ENCODE results near the gene RXRB.

RXRB gene

GRCh38 chr6:33167374-33168283, 32.8 kb downstream of the RXRB start:
- no peak overlapping the region for H3K27ac Mint-ChIP-seq

GRCh38 chr6:33166811-33167210, 33.7 kb downstream of the RXRB start:
- Mint-ChIP-seq H3K4me1 (peaks cover 11% of the 10 kb centered on the region), H3K27ac (no peak overlapping the region), H3K9me3 (no peaks in the 10 kb centered on the region), H3K4me3 (no peak overlapping the region), H3K27me3 (peaks cover 7% of the 10 kb centered on the region)
- no peak for DNase-seq
- ATAC-seq = no peak

More at GRCh38 chr6:33167374-33168283, 32.8 kb downstream of the RXRB start:
- H3K27me3 Mint-ChIP-seq = peaks cover 7% of the 10 kb centered on the region
- ATAC-seq (no peak), DNase-seq (no peak)
- H3K4me1 Mint-ChIP-seq = peaks cover 4% of the 10 kb centered on the region
- no peaks in the 10 kb centered on the region for H3K9me3 Mint-ChIP-seq
- no peak overlapping the region for H3K4me3 Mint-ChIP-seq

- DNase-seq (no peak), ATAC-seq (no peak)
- Mint-ChIP-seq H3K9me3 (no peaks in the 10 kb centered on the region), H3K27ac (no peak overlapping the region), H3K4me1 (peaks cover 15% of the 10 kb centered on the region), H3K27me3 (peaks cover 7% of the 10 kb centered on the region), H3K4me3 (no peak overlapping the region)
Measured at GRCh38 chr6:33166363-33166762, 34.1 kb downstream of the RXRB start.

- no peaks in the 10 kb centered on the region for H3K9me3 Mint-ChIP-seq
- H3K27ac Mint-ChIP-seq = no peak overlapping the region
- H3K4me3 Mint-ChIP-seq = no peak overlapping the region
- peaks cover 21% of the 10 kb centered on the region for H3K4me1 Mint-ChIP-seq
- peaks cover 7% of the 10 kb centered on the region for H3K27me3 Mint-ChIP-seq
- no peak for DNase-seq
- ATAC-seq = no peak
Measured at GRCh38 chr6:33165581-33166258, 34.7 kb downstream of the RXRB start.

GRCh38 chr6:33164665-33165373, 35.6 kb downstream of the RXRB start:
- no peak for ATAC-seq
- H3K9me3 Mint-ChIP-seq = no peaks in the 10 kb centered on the region
- H3K27ac Mint-ChIP-seq = no peak overlapping the region
- DNase-seq = no peak
- H3K4me3 Mint-ChIP-seq = no peak overlapping the region
- H3K4me1 Mint-ChIP-seq = peaks cover 21% of the 10 kb centered on the region
- peaks cover 7% of the 10 kb centered on the region for H3K27me3 Mint-ChIP-seq

GRCh38 chr6:33164176-33164575, 36.3 kb downstream of the RXRB start:
- Mint-ChIP-seq H3K27me3 (peaks cover 7% of the 10 kb centered on the region), H3K9me3 (no peaks in the 10 kb centered on the region), H3K4me1 (peaks cover 21% of the 10 kb centered on the region), H3K27ac (peak overlapping the region; percentile 36 to 56), H3K4me3 (no peak overlapping the region)
- ATAC-seq = no peak
- DNase-seq = no peak

GRCh38 chr6:33163540-33163939, 36.9 kb downstream of the RXRB start:
- ATAC-seq = no peak
- Mint-ChIP-seq H3K27ac (no peak overlapping the region), H3K27me3 (peaks cover 7% of the 10 kb centered on the region), H3K9me3 (no peaks in the 10 kb centered on the region), H3K4me1 (peaks cover 21% of the 10 kb centered on the region), H3K4me3 (no peak overlapping the region)
- no peak for DNase-seq

- Mint-ChIP-seq H3K4me3 (peak overlapping the region; percentile 89 to 93), H3K9me3 (no peaks in the 10 kb centered on the region), H3K27ac (peak overlapping the region; percentile 93 to 95), H3K4me1 (peaks cover 21% of the 10 kb centered on the region), H3K27me3 (peaks cover 7% of the 10 kb centered on the region)
- ATAC-seq (peak; percentile 93), DNase-seq (peak; percentile 86 to 87)
Measured at GRCh38 chr6:33161354-33162331, 38.8 kb downstream of the RXRB start.

GRCh38 chr6:33160728-33161344, 39.6 kb downstream of the RXRB start:
- Mint-ChIP-seq H3K27ac (peak overlapping the region in 1 of 2 donors; percentile 93), H3K4me1 (peaks cover 21% of the 10 kb centered on the region), H3K4me3 (peak overlapping the region; percentile 89 to 93), H3K9me3 (no peaks in the 10 kb centered on the region), H3K27me3 (peaks cover 7% of the 10 kb centered on the region)
- no peak for ATAC-seq
- no peak for DNase-seq

GRCh38 chr6:33160096-33160495, 40.4 kb downstream of the RXRB start:
- ATAC-seq (no peak), DNase-seq (no peak)
- Mint-ChIP-seq H3K27me3 (peaks cover 7% of the 10 kb centered on the region), H3K4me3 (no peak overlapping the region), H3K4me1 (peaks cover 21% of the 10 kb centered on the region), H3K9me3 (no peaks in the 10 kb centered on the region), H3K27ac (no peak overlapping the region)

GRCh38 chr6:33156964-33157363, 43.5 kb downstream of the RXRB start:
- ATAC-seq (no peak), DNase-seq (no peak)
- Mint-ChIP-seq H3K27me3 (no peaks in the 10 kb centered on the region), H3K4me3 (no peak overlapping the region), H3K4me1 (peaks cover 12% of the 10 kb centered on the region), H3K9me3 (peaks cover 1 to 7% of the 10 kb centered on the region in 2 donors), H3K27ac (no peak overlapping the region)

GRCh38 chr6:33156561-33156960, 43.9 kb downstream of the RXRB start:
- ATAC-seq = no peak
- H3K9me3 Mint-ChIP-seq = peaks cover 5 to 11% of the 10 kb centered on the region in 2 donors
- H3K4me3 Mint-ChIP-seq = no peak overlapping the region
- H3K27ac Mint-ChIP-seq = no peak overlapping the region
- no peaks in the 10 kb centered on the region for H3K27me3 Mint-ChIP-seq
- H3K4me1 Mint-ChIP-seq = peaks cover 8% of the 10 kb centered on the region
- DNase-seq = no peak

GRCh38 chr6:33154349-33154748, 46.1 kb downstream of the RXRB start:
- H3K9me3 Mint-ChIP-seq = peaks cover 5 to 12% of the 10 kb centered on the region in 2 donors
- H3K4me3 Mint-ChIP-seq = no peak overlapping the region
- no peaks in the 10 kb centered on the region for H3K4me1 Mint-ChIP-seq
- no peak for ATAC-seq
- H3K27me3 Mint-ChIP-seq = peaks cover 11% of the 10 kb centered on the region
- DNase-seq = no peak
- no peak overlapping the region for H3K27ac Mint-ChIP-seq

- H3K4me3 Mint-ChIP-seq = no peak overlapping the region
- DNase-seq (no peak), ATAC-seq (no peak)
- no peaks in the 10 kb centered on the region for H3K4me1 Mint-ChIP-seq
- no peak overlapping the region for H3K27ac Mint-ChIP-seq
- H3K9me3 Mint-ChIP-seq = peaks cover 5 to 12% of the 10 kb centered on the region in 2 donors
- peaks cover 19% of the 10 kb centered on the region for H3K27me3 Mint-ChIP-seq
Measured at GRCh38 chr6:33151050-33151449, 49.4 kb downstream of the RXRB start.
